Activated CD4-positive, alpha-beta memory T cell treated with anti-CD3 and anti-CD28 coated beads, Interleukin-2, amount 10 ng/mL, durations not matched to agents 7 days and 5 days (primary cell): ENCODE measurements around the gene NHEJ1. TPM values are rescaled to one million over a fixed set of nuclear protein-coding genes. Genes with fewer than 3 reads are reported as not detected.

ENCODE experiments used
- CTCF ChIA-PET: fragments of 350-600 bp; sonication (Branson Sonifier 250); formaldehyde crosslinking; loops from one replicate; lab custom pipeline; 2021; ENCODE audit warnings: antibody characterized with exemption, inconsistent platforms; lab: Charles Lee
- POLR2A ChIA-PET: fragments of 350-600 bp; sonication (Branson Sonifier 250); formaldehyde crosslinking; loops from one replicate; lab custom pipeline; 2021; ENCODE audit warnings: antibody characterized with exemption; lab: Charles Lee
- DNase-seq: peaks from one replicate; pipeline ENCODE4 v3.0.0-alpha.2; 2020
- H3K27ac Mint-ChIP-seq: one replicate; pipeline ENCODE4 v1.8.0; 2021; ENCODE audit warnings: mild to moderate bottlenecking, mixed read lengths
- H3K27me3 Mint-ChIP-seq: one replicate; pipeline ENCODE4 v1.8.0; 2021; ENCODE audit warnings: mixed read lengths
- H3K36me3 Mint-ChIP-seq: one replicate; pipeline ENCODE4 v1.8.0; 2021; ENCODE audit warnings: low read depth, mixed read lengths
- H3K4me1 Mint-ChIP-seq: one replicate; pipeline ENCODE4 v1.8.0; 2021; ENCODE audit warnings: mixed read lengths
- H3K4me3 Mint-ChIP-seq: one replicate; pipeline ENCODE4 v1.8.0; 2021; ENCODE audit warnings: mild to moderate bottlenecking, mixed read lengths
- H3K9me3 Mint-ChIP-seq: one replicate; pipeline ENCODE4 v1.8.0; 2021; ENCODE audit warnings: mixed read lengths
- total RNA-seq, 2 experiments: library from RNA; stranded (reverse); gene quantifications; one replicate each; pipeline ENCODE4 v1.2.3, GENCODE V29; 2021

NHEJ1 gene
- total RNA-seq, 2 experiments from 2014 or later = 12.0 to 12.2 TPM

DNA sequence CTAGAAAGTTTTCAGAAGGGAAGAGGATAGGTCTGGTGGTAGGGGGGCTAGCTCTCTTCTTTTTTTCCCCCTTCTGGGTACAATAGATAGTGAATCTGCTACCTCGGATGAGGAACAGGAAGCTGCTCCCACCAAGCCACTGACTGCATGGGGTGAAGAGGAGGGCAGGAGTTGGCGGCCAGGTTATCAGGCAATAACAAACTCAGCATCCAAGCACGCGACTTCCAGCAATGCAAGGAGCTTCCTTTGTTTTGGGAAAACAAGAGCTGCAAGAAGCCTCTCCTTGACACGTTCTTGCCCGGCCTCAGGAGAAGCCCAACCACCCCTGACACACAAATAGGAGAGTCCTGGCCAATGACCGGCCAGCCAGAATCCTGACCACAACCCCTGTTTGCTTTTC lies 32.2 kb downstream of the NHEJ1 start:
- no peaks in the 10 kb centered on the region for H3K9me3 Mint-ChIP-seq
- POLR2A ChIA-PET = interaction anchor here (1.4 kb wide), 1 partner anchor 11 kb away, joined by 3 read pairs; no protein-coding TSS in a partner anchor
- peaks cover 8% of the 10 kb centered on the region for H3K4me1 Mint-ChIP-seq
- H3K27me3 Mint-ChIP-seq = no peaks in the 10 kb centered on the region
- H3K4me3 Mint-ChIP-seq = no peak overlapping the region
- no peak overlapping the region for H3K27ac Mint-ChIP-seq
- H3K36me3 Mint-ChIP-seq = no peaks in the 10 kb centered on the region
- DNase-seq = no peak
- CTCF ChIA-PET = interaction anchor here (0.7 to 2.7 kb wide), 4 partner anchors 9 to 70 kb away, joined by 3 to 8 read pairs (median 3); no protein-coding TSS in a partner anchor

DNA sequence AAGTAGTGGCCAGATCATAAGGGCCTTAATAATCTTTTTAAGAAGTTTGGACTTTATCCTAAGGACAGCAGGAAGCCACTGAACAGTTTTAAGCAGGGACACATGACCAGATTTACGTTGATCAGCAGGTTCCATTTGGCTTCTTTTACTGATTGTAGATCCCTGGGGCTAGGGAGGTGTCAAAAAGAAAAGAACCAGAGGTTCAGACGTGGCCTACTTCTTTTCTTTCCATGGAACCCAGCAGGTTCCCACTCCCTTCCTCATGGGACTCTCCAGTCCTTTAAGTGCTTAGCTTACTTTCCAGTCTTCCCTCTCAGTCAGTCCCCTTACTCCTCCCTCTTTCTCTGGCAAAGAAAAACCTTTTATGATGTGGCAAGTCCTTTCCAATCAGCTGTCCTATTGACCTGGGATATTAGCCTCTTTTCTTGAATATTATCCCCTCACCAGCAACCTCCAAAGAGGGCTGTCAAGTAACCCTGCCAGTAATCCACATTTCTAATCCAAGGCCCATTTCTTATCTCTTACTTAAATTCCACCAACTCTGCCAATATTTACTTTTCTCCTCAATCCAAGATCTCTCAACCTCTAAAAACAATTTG lies 33.5 kb downstream of the NHEJ1 start:
- H3K4me1 Mint-ChIP-seq = peaks cover 11% of the 10 kb centered on the region
- H3K27me3 Mint-ChIP-seq = no peaks in the 10 kb centered on the region
- DNase-seq = no peak
- no peak overlapping the region for H3K27ac Mint-ChIP-seq
- no peaks in the 10 kb centered on the region for H3K36me3 Mint-ChIP-seq
- H3K4me3 Mint-ChIP-seq = no peak overlapping the region
- ChIA-PET POLR2A (interaction anchor here (1.4 kb wide), 1 partner anchor 10 kb away, joined by 3 read pairs; no protein-coding TSS in a partner anchor), CTCF (interaction anchor here (0.8 to 1.2 kb wide), 3 partner anchors 8 to 54 kb away, joined by 3 read pairs; no protein-coding TSS in a partner anchor)
- H3K9me3 Mint-ChIP-seq = no peaks in the 10 kb centered on the region

DNA sequence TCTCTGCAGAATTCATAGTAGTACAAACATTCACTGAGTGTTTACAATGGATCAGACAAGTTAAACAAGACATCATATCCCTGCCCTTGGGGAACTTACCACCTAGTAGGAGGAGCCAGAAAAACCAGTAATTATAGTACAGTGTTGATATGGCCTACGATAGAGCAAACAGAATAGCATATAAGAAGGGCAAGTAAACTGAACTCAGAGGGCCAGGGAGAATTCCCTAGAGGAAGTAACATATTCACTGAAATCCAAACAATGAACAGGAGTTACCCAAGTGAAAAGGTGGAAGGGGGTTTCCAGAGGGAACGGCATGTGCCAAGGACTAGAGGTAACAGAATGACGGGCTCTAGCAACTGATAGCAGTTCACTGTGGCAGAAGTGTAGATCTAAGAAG lies 34.1 kb downstream of the NHEJ1 start:
- DNase-seq = no peak
- Mint-ChIP-seq H3K27ac (no peak overlapping the region), H3K4me1 (peaks cover 11% of the 10 kb centered on the region), H3K9me3 (no peaks in the 10 kb centered on the region), H3K36me3 (no peaks in the 10 kb centered on the region), H3K4me3 (no peak overlapping the region), H3K27me3 (no peaks in the 10 kb centered on the region)
- ChIA-PET POLR2A (no interaction called here), CTCF (no interaction called here)

DNA sequence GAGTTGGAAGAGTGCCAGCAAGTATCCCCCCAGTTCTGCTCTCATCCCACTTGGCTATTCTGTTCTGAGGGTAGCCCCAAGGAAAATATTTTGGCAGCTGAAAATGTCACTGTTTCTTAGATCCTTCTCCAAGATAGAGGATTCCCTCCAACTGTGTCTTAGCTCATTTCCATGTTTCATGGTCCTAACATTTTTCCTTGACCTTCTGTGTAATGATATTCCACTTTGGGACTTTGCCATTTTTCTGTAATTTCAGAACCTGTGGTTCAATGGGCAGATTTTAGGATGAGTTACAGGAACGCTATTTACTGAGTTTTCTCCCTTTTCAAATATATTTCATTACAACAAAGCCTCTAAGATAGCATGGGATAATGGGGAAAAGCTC lies 34.7 kb downstream of the NHEJ1 start:
- no peaks in the 10 kb centered on the region for H3K36me3 Mint-ChIP-seq
- H3K4me1 Mint-ChIP-seq = peaks cover 11% of the 10 kb centered on the region
- ChIA-PET CTCF (interaction anchor here (1.1 to 1.4 kb wide), 2 partner anchors 68 to 96 kb away, joined by 3 to 4 read pairs; no protein-coding TSS in a partner anchor), POLR2A (no interaction called here)
- H3K4me3 Mint-ChIP-seq = no peak overlapping the region
- no peaks in the 10 kb centered on the region for H3K9me3 Mint-ChIP-seq
- no peaks in the 10 kb centered on the region for H3K27me3 Mint-ChIP-seq
- H3K27ac Mint-ChIP-seq = no peak overlapping the region
- no peak for DNase-seq

DNA sequence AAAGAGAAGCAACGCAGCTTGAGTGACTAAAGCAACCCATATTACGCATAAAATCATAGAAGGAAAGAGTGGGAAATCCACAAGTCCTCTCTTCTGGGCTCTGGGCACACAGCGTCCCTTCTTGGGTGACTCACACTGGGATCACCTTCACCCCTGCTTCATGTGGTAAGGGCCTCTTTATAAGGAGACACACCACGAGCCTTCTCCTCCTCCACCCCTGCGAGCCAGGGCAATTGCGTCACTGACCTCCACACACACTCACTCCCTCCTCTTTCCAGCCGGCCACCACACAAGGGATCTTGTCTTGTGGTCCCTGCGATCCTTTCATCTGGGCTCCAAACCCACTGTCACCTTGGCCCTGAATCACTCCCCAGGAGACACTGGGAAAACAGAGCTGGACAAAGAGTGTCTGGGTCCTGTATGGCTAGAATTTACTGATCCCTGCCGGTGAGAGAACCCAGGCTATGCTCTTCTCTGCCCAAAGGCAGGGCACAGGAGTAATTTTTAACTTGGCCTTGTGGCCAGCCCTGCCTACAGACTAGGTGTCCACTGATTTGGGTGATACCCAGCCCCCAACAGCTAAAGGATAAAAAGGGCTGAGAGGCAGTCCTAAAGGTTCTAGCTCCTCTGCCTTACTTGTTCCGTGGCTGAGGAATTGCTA lies 35.3 kb downstream of the NHEJ1 start:
- CTCF ChIA-PET = interaction anchor here (0.8 to 10.8 kb wide), 4 partner anchors 28 to 95 kb away, joined by 3 to 115 read pairs (median 4); partner anchors contain the start of gene IHH
- Mint-ChIP-seq H3K27ac (no peak overlapping the region), H3K4me1 (peaks cover 11% of the 10 kb centered on the region), H3K4me3 (no peak overlapping the region), H3K27me3 (no peaks in the 10 kb centered on the region), H3K36me3 (no peaks in the 10 kb centered on the region), H3K9me3 (no peaks in the 10 kb centered on the region)
- POLR2A ChIA-PET = no interaction called here
- no peak for DNase-seq

DNA sequence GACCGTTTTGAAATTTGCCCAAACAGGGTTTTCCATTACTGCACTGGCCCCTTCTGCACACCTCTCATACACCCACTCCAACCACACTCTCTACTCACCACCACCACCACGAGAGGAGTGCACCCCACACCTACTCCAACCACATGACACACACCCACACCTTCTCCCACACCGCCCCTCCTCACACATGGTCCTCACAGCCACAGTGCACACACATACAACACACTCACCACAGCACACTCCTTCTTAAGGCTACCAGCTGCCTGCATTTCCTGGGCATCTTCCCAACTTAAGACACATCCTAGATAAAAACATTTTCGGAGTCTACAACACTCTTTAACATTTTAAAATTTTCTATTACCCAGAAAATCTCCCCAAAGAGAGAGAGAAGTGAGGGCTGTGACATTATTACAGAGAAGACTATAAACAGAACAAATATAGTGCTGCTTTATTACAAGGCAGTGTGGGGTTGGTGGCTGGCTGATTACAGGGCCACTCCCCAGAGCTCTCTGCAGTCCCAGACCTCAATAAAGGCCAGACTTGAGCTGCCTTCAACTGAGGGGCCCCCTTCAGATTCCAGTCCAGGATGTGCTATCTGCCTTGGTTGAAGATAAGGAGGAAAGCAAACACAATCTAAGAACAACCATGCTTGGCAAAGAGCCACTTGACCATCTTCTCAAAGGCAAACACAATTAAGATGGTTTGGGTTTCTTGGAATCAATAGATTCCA lies 36.1 kb downstream of the NHEJ1 start:
- Mint-ChIP-seq H3K9me3 (no peaks in the 10 kb centered on the region), H3K4me3 (no peak overlapping the region), H3K27ac (no peak overlapping the region), H3K36me3 (no peaks in the 10 kb centered on the region), H3K27me3 (no peaks in the 10 kb centered on the region), H3K4me1 (peaks cover 11% of the 10 kb centered on the region)
- DNase-seq = no peak
- ChIA-PET CTCF (interaction anchor here (0.8 to 10.8 kb wide), 3 partner anchors 28 to 95 kb away, joined by 3 to 115 read pairs (median 3); partner anchors contain the start of gene IHH), POLR2A (no interaction called here)

DNA sequence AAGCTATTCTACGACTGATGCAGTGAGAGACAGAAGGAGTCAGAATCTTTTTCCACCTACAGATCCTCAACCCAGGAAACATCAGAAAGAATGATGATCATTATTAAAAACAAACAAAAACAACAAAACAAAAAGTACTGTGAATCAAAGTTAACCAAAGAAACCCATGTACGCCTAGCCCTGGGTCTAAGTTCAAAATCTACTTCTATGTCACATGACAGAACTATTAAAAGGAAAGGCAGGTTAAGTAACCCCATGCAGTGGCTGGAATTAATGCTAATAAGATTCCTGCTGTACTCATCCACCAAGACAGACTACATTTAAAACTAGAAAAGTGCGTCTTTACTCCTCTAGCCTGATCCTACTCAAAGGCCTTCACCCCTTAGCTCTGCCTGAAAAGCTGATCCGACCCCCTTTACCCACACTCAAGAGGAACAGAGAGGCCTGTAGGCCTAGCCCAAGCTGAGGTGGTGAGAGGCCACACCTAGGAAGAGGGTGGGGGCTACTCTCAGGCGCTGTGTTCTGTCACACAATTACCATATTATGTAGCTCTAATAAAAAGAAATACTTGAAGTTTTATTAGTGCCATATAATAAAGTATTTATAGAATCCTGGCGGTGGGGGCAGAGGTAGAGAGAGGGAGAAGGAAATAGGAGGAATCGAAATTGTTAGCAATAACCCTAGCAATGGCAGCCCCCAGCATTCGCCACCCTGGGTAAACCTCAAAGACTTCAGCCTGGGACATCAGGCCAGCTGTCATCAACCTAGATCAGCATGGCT lies 37.1 kb downstream of the NHEJ1 start:
- CTCF ChIA-PET = interaction anchor here (1.1 to 10.8 kb wide), 5 partner anchors 24 to 144 kb away, joined by 3 to 115 read pairs (median 3); partner anchors contain the start of gene IHH
- POLR2A ChIA-PET = no interaction called here
- no peak overlapping the region for H3K27ac Mint-ChIP-seq
- H3K4me3 Mint-ChIP-seq = no peak overlapping the region
- H3K4me1 Mint-ChIP-seq = peaks cover 11% of the 10 kb centered on the region
- H3K9me3 Mint-ChIP-seq = no peaks in the 10 kb centered on the region
- DNase-seq = no peak
- H3K27me3 Mint-ChIP-seq = no peaks in the 10 kb centered on the region
- H3K36me3 Mint-ChIP-seq = no peaks in the 10 kb centered on the region

DNA sequence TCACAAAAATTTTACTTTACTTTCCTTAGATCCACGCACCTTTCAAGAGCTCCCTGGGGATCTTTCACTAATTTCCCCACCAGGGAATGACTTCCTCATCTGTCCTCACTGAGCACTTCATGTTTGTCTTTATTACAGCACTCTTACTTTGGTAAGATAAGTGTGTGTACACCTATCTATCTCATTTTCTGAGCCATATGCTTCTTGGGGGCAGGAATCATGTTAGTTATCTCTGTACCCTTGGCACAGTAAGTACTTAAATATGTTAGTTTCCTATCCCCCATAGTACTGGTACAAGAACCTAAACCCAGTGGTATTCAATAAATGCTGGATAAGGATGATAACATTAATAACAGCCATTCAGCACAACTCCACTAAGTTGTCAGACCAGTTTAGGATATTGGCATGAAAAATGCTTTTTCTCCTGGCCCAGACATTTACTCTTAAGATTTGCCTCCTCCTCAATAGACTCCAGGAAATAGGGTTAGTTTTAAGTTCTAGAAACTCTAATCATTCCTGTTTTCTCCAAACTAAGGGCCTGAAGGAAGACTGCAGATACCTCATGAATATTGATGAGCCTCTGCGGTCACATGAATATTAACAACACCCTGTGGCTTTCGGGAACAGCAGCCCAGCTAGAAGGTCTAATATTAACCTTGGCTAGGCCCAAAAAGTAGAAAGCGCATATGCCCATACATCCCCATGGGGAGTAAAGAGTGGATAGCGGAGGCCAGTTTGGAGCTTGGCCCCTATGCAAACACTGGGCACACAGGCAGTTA lies 38.2 kb downstream of the NHEJ1 start:
- Mint-ChIP-seq H3K4me3 (no peak overlapping the region), H3K27me3 (no peaks in the 10 kb centered on the region), H3K4me1 (peaks cover 11% of the 10 kb centered on the region), H3K36me3 (no peaks in the 10 kb centered on the region), H3K27ac (no peak overlapping the region), H3K9me3 (no peaks in the 10 kb centered on the region)
- DNase-seq = no peak
- ChIA-PET POLR2A (no interaction called here), CTCF (interaction anchor here (0.8 to 10.8 kb wide), 10 partner anchors 19 to 275 kb away, joined by 3 to 115 read pairs (median 4); partner anchors contain the start of gene IHH)

DNA sequence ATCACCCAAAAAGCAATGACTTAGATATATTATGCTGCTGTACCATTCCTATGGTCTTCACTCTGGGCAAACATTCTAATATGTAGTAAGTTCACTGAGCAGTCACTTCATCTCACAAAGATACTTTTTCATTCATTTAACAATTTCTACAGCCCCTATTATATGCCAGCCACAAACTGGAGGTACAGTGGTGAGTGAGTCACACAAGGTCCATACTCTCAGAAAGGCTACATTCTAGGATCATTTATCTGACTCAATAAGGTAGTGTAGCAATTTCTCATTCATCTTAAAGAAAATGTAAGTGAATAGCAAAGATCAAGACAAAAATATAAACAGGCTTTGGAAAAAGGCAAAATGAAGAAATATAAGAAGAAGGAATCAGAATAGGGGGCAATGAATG lies 40.5 kb downstream of the NHEJ1 start:
- Mint-ChIP-seq H3K27ac (no peak overlapping the region), H3K9me3 (no peaks in the 10 kb centered on the region), H3K4me3 (no peak overlapping the region), H3K36me3 (no peaks in the 10 kb centered on the region), H3K27me3 (no peaks in the 10 kb centered on the region), H3K4me1 (peaks cover 11% of the 10 kb centered on the region)
- ChIA-PET CTCF (interaction anchor here (0.6 to 10.8 kb wide), 29 partner anchors 8 to 471 kb away, joined by 3 to 115 read pairs (median 4); partner anchors contain the start of gene IHH), POLR2A (no interaction called here)
- DNase-seq = no peak

DNA sequence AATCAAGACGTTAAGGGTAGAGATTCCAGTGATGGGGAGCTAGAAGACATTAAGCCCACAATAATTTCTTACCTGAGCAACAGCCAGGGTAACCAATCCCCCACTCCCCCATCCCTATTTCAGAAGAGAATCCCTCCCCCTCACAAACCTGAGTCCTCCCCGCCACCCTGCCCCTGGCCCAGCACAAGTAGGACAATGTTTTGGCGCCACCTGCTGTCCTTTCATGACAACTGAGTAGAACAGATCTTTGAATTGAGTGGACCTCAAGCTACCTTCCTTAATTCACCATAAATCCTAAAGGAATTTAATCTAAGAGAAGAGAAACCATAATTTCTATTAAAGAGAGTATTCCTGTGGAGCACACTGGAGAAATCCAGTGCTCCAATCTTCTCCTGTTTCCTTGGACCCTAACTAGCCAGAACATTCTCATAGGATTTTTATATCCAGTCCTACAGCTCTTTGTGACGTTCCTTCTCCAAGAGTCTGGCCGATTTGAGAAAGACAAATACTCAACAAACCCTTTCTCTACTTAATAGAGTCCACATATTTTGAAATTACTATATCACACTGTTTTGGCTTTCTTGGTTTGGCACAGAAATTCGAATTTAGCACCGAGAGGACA lies 41.1 kb downstream of the NHEJ1 start:
- no peaks in the 10 kb centered on the region for H3K9me3 Mint-ChIP-seq
- ChIA-PET CTCF (interaction anchor here (0.6 to 10.8 kb wide), 29 partner anchors 8 to 471 kb away, joined by 3 to 115 read pairs (median 4); partner anchors contain the start of gene IHH), POLR2A (no interaction called here)
- no peak overlapping the region for H3K4me3 Mint-ChIP-seq
- H3K36me3 Mint-ChIP-seq = no peaks in the 10 kb centered on the region
- DNase-seq = peak; percentile 63
- peaks cover 10% of the 10 kb centered on the region for H3K4me1 Mint-ChIP-seq
- H3K27me3 Mint-ChIP-seq = no peaks in the 10 kb centered on the region
- H3K27ac Mint-ChIP-seq = no peak overlapping the region

DNA sequence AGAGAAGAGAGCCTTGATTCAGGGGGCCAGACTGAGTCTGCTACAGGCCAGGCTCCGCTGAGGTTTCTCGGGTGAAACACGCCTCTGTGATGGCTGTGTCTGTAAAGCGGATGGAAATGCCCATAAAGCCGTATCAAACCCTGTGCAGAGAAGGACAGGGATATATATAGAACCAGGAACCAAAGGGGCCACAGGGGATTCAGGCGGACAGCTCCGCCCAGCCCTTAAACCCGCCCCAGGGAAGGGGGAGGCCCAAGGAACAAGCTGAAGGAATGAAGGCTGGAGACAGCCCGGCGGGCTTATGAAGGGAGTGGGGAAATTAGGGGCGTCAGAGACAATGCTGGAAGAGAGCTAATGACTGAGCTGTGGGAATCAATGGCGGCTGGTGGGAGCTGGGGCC lies 42.1 kb downstream of the NHEJ1 start:
- no peaks in the 10 kb centered on the region for H3K9me3 Mint-ChIP-seq

More for the DNA sequence above, 42.1 kb downstream of the NHEJ1 start:
- no peak overlapping the region for H3K4me3 Mint-ChIP-seq
- no peaks in the 10 kb centered on the region for H3K27me3 Mint-ChIP-seq
- H3K36me3 Mint-ChIP-seq = no peaks in the 10 kb centered on the region
- ChIA-PET CTCF (interaction anchor here (1.3 to 10.8 kb wide), 8 partner anchors 15 to 138 kb away, joined by 3 to 115 read pairs (median 12); partner anchors contain the start of gene IHH), POLR2A (no interaction called here)
- DNase-seq = no peak
- peaks cover 3% of the 10 kb centered on the region for H3K4me1 Mint-ChIP-seq
- H3K27ac Mint-ChIP-seq = no peak overlapping the region
